NOMO-1 treated with DMSO at 0.1 percent for 48 hours (cell line): ENCODE data around the gene GRPR.
A peak's percentile ranks its signal among the peaks of the same experiment; 100 is the strongest.

Experiments
- DNase-seq: peaks from one replicate; lab custom pipeline; 2025; ENCODE audit not compliant: unreplicated experiment; lab: John Stamatoyannopoulos, UW

GRPR gene

GRCh38 chrX:16123222-16123786 is at the start of gene GRPR:
Gene GRPR, plus strand, starts transcription at chrX:16123565. Its CDS starts 389 bp downstream, at chrX:16123954.
- peak; percentile 86 for DNase-seq

GRCh38 chrX:16075087-16075486 is 48.3 kb upstream of the GRPR start:
- no peak for DNase-seq

- DNase-seq: no peak
These were observed 46.5 kb upstream of the GRPR start for GRCh38 chrX:16076834-16077233.

- DNase-seq: no peak
These were observed 45.6 kb upstream of the GRPR start for GRCh38 chrX:16077811-16078210.

- DNase-seq: no peak
These were observed 42.0 kb upstream of the GRPR start for GRCh38 chrX:16081357-16081756.

GRCh38 chrX:16082470-16083085 is 40.8 kb upstream of the GRPR start:
- DNase-seq: no peak

GRCh38 chrX:16087076-16087475 is 36.3 kb upstream of the GRPR start:
- no peak for DNase-seq

GRCh38 chrX:16089086-16089485 is 34.3 kb upstream of the GRPR start:
- DNase-seq: no peak

- DNase-seq: peak; percentile 49
These were observed 27.2 kb upstream of the GRPR start for GRCh38 chrX:16096141-16096540.

GRCh38 chrX:16100673-16101072 is 22.7 kb upstream of the GRPR start:
- peak; percentile 12 for DNase-seq

GRCh38 chrX:16101581-16101980 is 21.8 kb upstream of the GRPR start:
- no peak for DNase-seq

GRCh38 chrX:16103625-16104024 is 19.7 kb upstream of the GRPR start:
- DNase-seq: no peak

GRCh38 chrX:16112428-16112827 is 10.9 kb upstream of the GRPR start:
- peak; percentile 23 for DNase-seq

GRCh38 chrX:16113978-16114565 is 9.3 kb upstream of the GRPR start:
- peak; percentile 95 for DNase-seq

GRCh38 chrX:16114611-16115010 is 8.8 kb upstream of the GRPR start:
- DNase-seq: no peak

- peak; percentile 54 for DNase-seq
These were observed 3.8 kb upstream of the GRPR start for GRCh38 chrX:16119353-16120220.

GRCh38 chrX:16120431-16120830 is 2.9 kb upstream of the GRPR start:
- DNase-seq: peak; percentile 17

- DNase-seq: no peak
These were observed 836 bp downstream of the GRPR start for GRCh38 chrX:16124201-16124600.

GRCh38 chrX:16125520-16126149 is 2.3 kb downstream of the GRPR start:
- DNase-seq: peak; percentile 35

GRCh38 chrX:16130707-16131106 is 7.3 kb downstream of the GRPR start:
- no peak for DNase-seq

- DNase-seq: no peak
These were observed 11.6 kb downstream of the GRPR start for GRCh38 chrX:16134936-16135335.
